Peyer's patch (tissue), 4 donors: ENCODE measurements around the gene KDM1B.

Experiments used
- POLR2A ChIP-seq, 2 donors: fragments of 450-650 bp; IDR thresholded peaks; one replicate each; pipeline ENCODE4 v1.5.1; 2017; ENCODE audit warnings: antibody characterized with exemption in 2 of 2, mild to moderate bottlenecking in 2 of 2, moderate library complexity in 2 of 2
- TF ChIP-seq, protein P1 (sequence below), 6 experiments: fragments of 450-650 bp in 4 of 6; fragments of 200-600 bp in 2 of 6; sonication (generic) in 1 of 6; IDR thresholded peaks; one replicate each; pipeline ENCODE4 v1.5.1; 2017 to 2019; ENCODE audit warnings: antibody characterized with exemption in 6 of 6, mild to moderate bottlenecking in 3 of 6, moderate library complexity in 1 of 6

DNA sequence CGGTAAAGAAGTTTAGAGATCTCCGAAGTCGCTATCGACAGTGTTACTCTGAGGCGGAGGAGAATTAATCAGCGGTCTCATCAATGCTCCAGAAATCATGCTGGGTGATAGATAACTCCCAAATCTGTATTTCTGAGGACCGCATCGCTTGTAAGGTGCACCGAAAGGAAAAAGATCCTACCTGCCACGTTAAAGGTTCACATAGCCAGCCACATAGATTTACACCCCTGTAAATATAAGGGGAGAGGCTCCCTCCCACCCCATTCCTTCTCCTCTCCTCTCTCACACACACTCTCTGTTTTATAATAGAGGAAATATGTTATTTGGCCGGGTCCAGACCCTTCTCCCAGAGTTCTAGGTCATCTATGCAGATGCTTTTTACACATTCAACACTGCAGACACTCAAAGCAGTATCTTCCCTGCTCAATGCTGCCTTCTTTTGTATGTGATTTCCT, 109.7 kb downstream of the KDM1B start:
- TF ChIP-seq, protein P1, sequence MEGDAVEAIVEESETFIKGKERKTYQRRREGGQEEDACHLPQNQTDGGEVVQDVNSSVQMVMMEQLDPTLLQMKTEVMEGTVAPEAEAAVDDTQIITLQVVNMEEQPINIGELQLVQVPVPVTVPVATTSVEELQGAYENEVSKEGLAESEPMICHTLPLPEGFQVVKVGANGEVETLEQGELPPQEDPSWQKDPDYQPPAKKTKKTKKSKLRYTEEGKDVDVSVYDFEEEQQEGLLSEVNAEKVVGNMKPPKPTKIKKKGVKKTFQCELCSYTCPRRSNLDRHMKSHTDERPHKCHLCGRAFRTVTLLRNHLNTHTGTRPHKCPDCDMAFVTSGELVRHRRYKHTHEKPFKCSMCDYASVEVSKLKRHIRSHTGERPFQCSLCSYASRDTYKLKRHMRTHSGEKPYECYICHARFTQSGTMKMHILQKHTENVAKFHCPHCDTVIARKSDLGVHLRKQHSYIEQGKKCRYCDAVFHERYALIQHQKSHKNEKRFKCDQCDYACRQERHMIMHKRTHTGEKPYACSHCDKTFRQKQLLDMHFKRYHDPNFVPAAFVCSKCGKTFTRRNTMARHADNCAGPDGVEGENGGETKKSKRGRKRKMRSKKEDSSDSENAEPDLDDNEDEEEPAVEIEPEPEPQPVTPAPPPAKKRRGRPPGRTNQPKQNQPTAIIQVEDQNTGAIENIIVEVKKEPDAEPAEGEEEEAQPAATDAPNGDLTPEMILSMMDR (IDR thresholded peaks at IDR 0.05) = peak in 1 of 6 experiments; percentile 22
- no peak for TF ChIP-seq POLR2A (IDR thresholded peaks at IDR 0.05)
